ENCODE data around the gene HEMK1. TPM values are rescaled to one million over a fixed set of nuclear protein-coding genes. Genes with fewer than 3 reads are reported as not detected.

Gene HEMK1
- total RNA-seq, 3 donors from 2014 or later (not counting 1 experiment from before 2014, with no cell fraction given), result 20.5 to 29.3 (median 28.2) TPM

- Histone ChIP-seq H3K36me3 (ENCODE audit: control insufficient read depth, insufficient read depth, low read length) (no peaks in the 10 kb centered on the region), H3K9me3 (ENCODE audit: control insufficient read depth, insufficient read depth, low read length) (no peaks in the 10 kb centered on the region), H3K4me1 (ENCODE audit: control insufficient read depth, insufficient read depth, low read length) (peaks cover 7% of the 10 kb centered on the region), H3K4me3 (ENCODE audit: low read length) (no peak overlapping the region), H3K27me3 (ENCODE audit: control insufficient read depth, insufficient read depth, low read length) (no peaks in the 10 kb centered on the region), H3K27ac (ENCODE audit: low read length) (no peak overlapping the region)
- ATAC-seq (no peak), DNase-seq (no peak)
- Mint-ChIP-seq H3K9me3 (no peaks in the 10 kb centered on the region), H3K36me3 (no peaks in the 10 kb centered on the region), H3K27me3 (ENCODE audit: low read depth in 2 of 2) (no peaks in the 10 kb centered on the region), H3K4me3 (no peak overlapping the region), H3K4me1 (peaks cover 6 to 8% of the 10 kb centered on the region in 2 donors), H3K27ac (no peak overlapping the region)
- TF ChIP-seq CTCF (IDR thresholded peaks at IDR 0.05), result no peak
- intact Hi-C loops (cut with micrococcal nuclease), result no loop called here
- WGBS (ENCODE audit: insufficient coverage), result 79% methylated on average over 8 of the region's 8 CpGs
Observed at GRCh38 chr3:50557106-50557505, 12.2 kb upstream of the HEMK1 start.

GRCh38 chr3:50557915-50558314 lies 11.4 kb upstream of the HEMK1 start:
- Mint-ChIP-seq H3K27me3 (ENCODE audit: low read depth in 2 of 2) (no peaks in the 10 kb centered on the region), H3K9me3 (no peaks in the 10 kb centered on the region), H3K27ac (no peak overlapping the region), H3K4me3 (no peak overlapping the region), H3K36me3 (no peaks in the 10 kb centered on the region), H3K4me1 (peaks cover 6 to 8% of the 10 kb centered on the region in 2 donors)
- WGBS (ENCODE audit: insufficient coverage), result 85% methylated on average over 7 of the region's 7 CpGs
- Histone ChIP-seq H3K36me3 (ENCODE audit: control insufficient read depth, insufficient read depth, low read length) (no peaks in the 10 kb centered on the region), H3K9me3 (ENCODE audit: control insufficient read depth, insufficient read depth, low read length) (no peaks in the 10 kb centered on the region), H3K4me1 (ENCODE audit: control insufficient read depth, insufficient read depth, low read length) (peaks cover 7% of the 10 kb centered on the region), H3K27ac (ENCODE audit: low read length) (no peak overlapping the region), H3K27me3 (ENCODE audit: control insufficient read depth, insufficient read depth, low read length) (no peaks in the 10 kb centered on the region), H3K4me3 (ENCODE audit: low read length) (no peak overlapping the region)
- no peak for ATAC-seq
- no peak for DNase-seq
- intact Hi-C loops (cut with micrococcal nuclease), result no loop called here
- no peak for TF ChIP-seq CTCF (IDR thresholded peaks at IDR 0.05)

GRCh38 chr3:50559702-50560101 lies 9.6 kb upstream of the HEMK1 start:
- H3K4me1 ChIP-seq (ENCODE audit: control insufficient read depth, insufficient read depth, low read length), result peaks cover 2% of the 10 kb centered on the region
- no peak for TF ChIP-seq CTCF (IDR thresholded peaks at IDR 0.05)
- no peaks in the 10 kb centered on the region for H3K27me3 Mint-ChIP-seq (ENCODE audit: low read depth in 2 of 2)
- intact Hi-C loops (cut with micrococcal nuclease), result no loop called here
- no peak overlapping the region for H3K27ac Mint-ChIP-seq
- no peak overlapping the region for H3K27ac ChIP-seq (ENCODE audit: low read length)
- H3K27me3 ChIP-seq (ENCODE audit: control insufficient read depth, insufficient read depth, low read length), result no peaks in the 10 kb centered on the region
- no peaks in the 10 kb centered on the region for H3K9me3 ChIP-seq (ENCODE audit: control insufficient read depth, insufficient read depth, low read length)
- H3K4me3 Mint-ChIP-seq, result no peak overlapping the region
- H3K4me1 Mint-ChIP-seq, result peaks cover under 1 to 7% of the 10 kb centered on the region in 2 donors
- no peaks in the 10 kb centered on the region for H3K9me3 Mint-ChIP-seq
- H3K36me3 Mint-ChIP-seq, result no peaks in the 10 kb centered on the region
- ATAC-seq (no peak), DNase-seq (no peak)
- H3K4me3 ChIP-seq (ENCODE audit: low read length), result no peak overlapping the region
- H3K36me3 ChIP-seq (ENCODE audit: control insufficient read depth, insufficient read depth, low read length), result no peaks in the 10 kb centered on the region

- Mint-ChIP-seq H3K4me1 (peaks cover 10 to 22% of the 10 kb centered on the region in 2 donors), H3K27me3 (ENCODE audit: low read depth in 2 of 2) (no peaks in the 10 kb centered on the region), H3K36me3 (no peaks in the 10 kb centered on the region), H3K9me3 (no peaks in the 10 kb centered on the region), H3K4me3 (no peak overlapping the region), H3K27ac (no peak overlapping the region)
- WGBS (ENCODE audit: insufficient coverage), result 55% methylated on average over 2 of the region's 2 CpGs
- DNase-seq (no peak), ATAC-seq (no peak)
- no peak for TF ChIP-seq CTCF (IDR thresholded peaks at IDR 0.05)
- Histone ChIP-seq H3K27me3 (ENCODE audit: control insufficient read depth, insufficient read depth, low read length) (no peaks in the 10 kb centered on the region), H3K27ac (ENCODE audit: low read length) (no peak overlapping the region), H3K9me3 (ENCODE audit: control insufficient read depth, insufficient read depth, low read length) (no peaks in the 10 kb centered on the region), H3K36me3 (ENCODE audit: control insufficient read depth, insufficient read depth, low read length) (no peaks in the 10 kb centered on the region), H3K4me1 (ENCODE audit: control insufficient read depth, insufficient read depth, low read length) (peaks cover 13% of the 10 kb centered on the region), H3K4me3 (ENCODE audit: low read length) (no peak overlapping the region)
- intact Hi-C loops (cut with micrococcal nuclease), result no loop called here
Observed at GRCh38 chr3:50562861-50563260, 6.5 kb upstream of the HEMK1 start.

All from natural killer cell (primary cell).